PC-3 (cell line): ENCODE data around the gene ENG.

Experiments
- EZH2 ChIP-seq: fragments of 300-600 bp; sonication (generic); IDR thresholded peaks from one replicate; pipeline ENCODE4 v1.6.1; 2017; ENCODE audit warnings: antibody characterized with exemption, mild to moderate bottlenecking, low read length; ENCODE audit not compliant: unreplicated experiment
- EZH2phosphoT487 ChIP-seq: fragments of 300-600 bp; sonication (generic); IDR thresholded peaks from 2 replicates; pipeline ENCODE4 v1.6.1; 2018; ENCODE audit warnings: mild to moderate bottlenecking, antibody characterized with exemption, low read length, borderline replicate concordance
- TF ChIP-seq, protein P1 (sequence below): fragments of 300-600 bp; sonication (generic); conservative IDR thresholded peaks from 2 replicates; pipeline ENCODE4 v1.5.1; 2017; ENCODE audit warnings: antibody characterized with exemption, low read depth, mild to moderate bottlenecking, low read length

DNA sequence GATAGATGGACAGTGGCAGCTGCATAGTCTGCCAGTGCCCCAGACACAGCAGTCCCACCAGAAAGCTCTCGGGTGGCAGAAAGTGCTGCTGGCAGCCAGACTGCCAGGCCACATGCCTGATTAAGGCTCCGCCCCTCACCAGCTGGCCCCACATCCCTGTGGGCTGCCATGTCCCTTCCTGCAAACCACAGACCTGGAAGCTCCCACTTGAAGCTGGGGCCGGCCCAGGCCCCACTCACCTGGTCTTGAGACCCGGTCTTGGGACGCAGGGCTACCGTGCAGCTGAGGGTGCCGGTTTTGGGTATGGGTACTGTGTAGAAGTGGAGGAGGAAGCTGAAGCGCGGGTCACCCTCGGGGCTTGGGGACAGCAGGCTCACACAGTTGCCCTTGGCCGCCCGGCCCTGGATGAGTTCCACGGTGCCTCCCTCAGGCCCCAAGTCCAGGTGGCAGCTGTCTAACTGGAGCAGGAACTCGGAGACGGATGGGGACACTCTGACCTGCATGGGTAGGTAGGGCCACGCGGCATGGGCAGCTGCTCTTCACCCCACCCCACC is 36.5 kb downstream of the ENG start:
- TF ChIP-seq, protein P1, sequence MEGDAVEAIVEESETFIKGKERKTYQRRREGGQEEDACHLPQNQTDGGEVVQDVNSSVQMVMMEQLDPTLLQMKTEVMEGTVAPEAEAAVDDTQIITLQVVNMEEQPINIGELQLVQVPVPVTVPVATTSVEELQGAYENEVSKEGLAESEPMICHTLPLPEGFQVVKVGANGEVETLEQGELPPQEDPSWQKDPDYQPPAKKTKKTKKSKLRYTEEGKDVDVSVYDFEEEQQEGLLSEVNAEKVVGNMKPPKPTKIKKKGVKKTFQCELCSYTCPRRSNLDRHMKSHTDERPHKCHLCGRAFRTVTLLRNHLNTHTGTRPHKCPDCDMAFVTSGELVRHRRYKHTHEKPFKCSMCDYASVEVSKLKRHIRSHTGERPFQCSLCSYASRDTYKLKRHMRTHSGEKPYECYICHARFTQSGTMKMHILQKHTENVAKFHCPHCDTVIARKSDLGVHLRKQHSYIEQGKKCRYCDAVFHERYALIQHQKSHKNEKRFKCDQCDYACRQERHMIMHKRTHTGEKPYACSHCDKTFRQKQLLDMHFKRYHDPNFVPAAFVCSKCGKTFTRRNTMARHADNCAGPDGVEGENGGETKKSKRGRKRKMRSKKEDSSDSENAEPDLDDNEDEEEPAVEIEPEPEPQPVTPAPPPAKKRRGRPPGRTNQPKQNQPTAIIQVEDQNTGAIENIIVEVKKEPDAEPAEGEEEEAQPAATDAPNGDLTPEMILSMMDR, result no peak
- TF ChIP-seq EZH2 (no peak), EZH2phosphoT487 (no peak)
